ENCODE data around the gene PSMD2. TPM values are rescaled to one million over a fixed set of nuclear protein-coding genes. Genes with fewer than 3 reads are reported as not detected.

PSMD2 gene
- total and polyA plus RNA-seq, 2 donors (not counting 3 experiments of a cell fraction or from before 2014, with no cell fraction given) = 414 to 435 TPM

- H4K20me1 ChIP-seq (replicated peaks; ENCODE audit: control insufficient read depth, extremely low read depth, insufficient read depth, low read length) = no peaks in the 10 kb centered on the region
- H3K9me3 ChIP-seq (replicated peaks; ENCODE audit: control insufficient read depth, insufficient read depth, low read length) = no peaks in the 10 kb centered on the region
- H3K9me1 ChIP-seq (replicated peaks; ENCODE audit: control insufficient read depth, extremely low read depth, insufficient read depth, low read length) = no peaks in the 10 kb centered on the region
- no peak for DNase-seq (ENCODE audit: low read depth, low spot score)
- H3K4me2 ChIP-seq (ENCODE audit: insufficient read depth, low read length) = no peak overlapping the region
- TF ChIP-seq FOS (IDR thresholded peaks at IDR 0.05; ENCODE audit: borderline replicate concordance, insufficient read depth, low read length) = no peak
- TF ChIP-seq POLR2AphosphoS5 (IDR thresholded peaks at IDR 0.05; ENCODE audit: insufficient read depth, low read depth, low read length) = no peak
- no peak for TF ChIP-seq EZH2 (IDR thresholded peaks at IDR 0.05; ENCODE audit: borderline replicate concordance, low read depth, low read length, severe bottlenecking)
- TF ChIP-seq POLR2A (IDR thresholded peaks at IDR 0.05; ENCODE audit: low read depth, low read length) = no peak
- TF ChIP-seq GATA2 (IDR thresholded peaks at IDR 0.05; ENCODE audit: insufficient read depth, insufficient read length, low read depth, low read length) = no peak
- no peak for TF ChIP-seq JUN (IDR thresholded peaks at IDR 0.05; ENCODE audit: borderline replicate concordance, insufficient read depth, insufficient read length, low read depth)
- TF ChIP-seq MYC (IDR thresholded peaks at IDR 0.05; ENCODE audit: low read depth, low read length) = no peak
- no peak for TF ChIP-seq CTCF (IDR thresholded peaks at IDR 0.05; ENCODE audit: extremely low read depth in 1 of 2, insufficient read depth in 1 of 2, low read depth in 1 of 2, low read length in 2 of 2)
- TF ChIP-seq MAX (IDR thresholded peaks at IDR 0.05; ENCODE audit: insufficient read depth, insufficient read length) = no peak
- H3K4me1 ChIP-seq (ENCODE audit: control insufficient read depth, extremely low read depth, insufficient read depth, low read length) = no peaks in the 10 kb centered on the region
- H3K27me3 ChIP-seq (ENCODE audit: control insufficient read depth in 2 of 2, insufficient read depth in 2 of 2, low read length in 2 of 2) = no peaks in the 10 kb centered on the region
- H3K79me2 ChIP-seq (ENCODE audit: control insufficient read depth, insufficient read depth, low read length) = no peaks in the 10 kb centered on the region
- dilution Hi-C loops (cut with MboI; ENCODE audit: extremely low pct_ligation_motif_present, low sequenced_read_pairs) (no loop called here), intact Hi-C loops (cut with micrococcal nuclease) (no loop called here)
- ChIA-PET POLR2A (no interaction called here), CTCF (interaction anchor here (0.9 to 2.6 kb wide), 7 partner anchors 7 to 113 kb away, joined by 3 to 11 read pairs (median 4); no protein-coding TSS in a partner anchor)
- FAIRE-seq = no peak
- BruUV-seq (replicated peaks) = no TSS peak
- H3K36me3 ChIP-seq (ENCODE audit: control insufficient read depth in 2 of 2, extremely low read depth in 1 of 2, insufficient read depth in 2 of 2, low read length in 2 of 2) = peaks cover 0 to 3% of the 10 kb centered on the region in 2 experiments
- no peak overlapping the region for H2AFZ ChIP-seq (ENCODE audit: low read depth, low read length)
- no peak overlapping the region for H3K4me3 ChIP-seq (replicated peaks in 1 of 3; ENCODE audit: insufficient read depth in 1 of 3, low read depth in 1 of 3, low read length in 3 of 3)
- H3K27ac ChIP-seq (ENCODE audit: insufficient read depth, low read depth, low read length) = no peak overlapping the region
- no peak overlapping the region for H3K9ac ChIP-seq (replicated peaks; ENCODE audit: extremely low read depth, insufficient read depth, low read length)
Observed at GRCh38 chr3:184355261-184356040, 56.4 kb downstream of the PSMD2 start.

All from endothelial cell of umbilical vein (primary cell).